ENCODE measurements around the gene EPHB1.

Gene EPHB1

DNA sequence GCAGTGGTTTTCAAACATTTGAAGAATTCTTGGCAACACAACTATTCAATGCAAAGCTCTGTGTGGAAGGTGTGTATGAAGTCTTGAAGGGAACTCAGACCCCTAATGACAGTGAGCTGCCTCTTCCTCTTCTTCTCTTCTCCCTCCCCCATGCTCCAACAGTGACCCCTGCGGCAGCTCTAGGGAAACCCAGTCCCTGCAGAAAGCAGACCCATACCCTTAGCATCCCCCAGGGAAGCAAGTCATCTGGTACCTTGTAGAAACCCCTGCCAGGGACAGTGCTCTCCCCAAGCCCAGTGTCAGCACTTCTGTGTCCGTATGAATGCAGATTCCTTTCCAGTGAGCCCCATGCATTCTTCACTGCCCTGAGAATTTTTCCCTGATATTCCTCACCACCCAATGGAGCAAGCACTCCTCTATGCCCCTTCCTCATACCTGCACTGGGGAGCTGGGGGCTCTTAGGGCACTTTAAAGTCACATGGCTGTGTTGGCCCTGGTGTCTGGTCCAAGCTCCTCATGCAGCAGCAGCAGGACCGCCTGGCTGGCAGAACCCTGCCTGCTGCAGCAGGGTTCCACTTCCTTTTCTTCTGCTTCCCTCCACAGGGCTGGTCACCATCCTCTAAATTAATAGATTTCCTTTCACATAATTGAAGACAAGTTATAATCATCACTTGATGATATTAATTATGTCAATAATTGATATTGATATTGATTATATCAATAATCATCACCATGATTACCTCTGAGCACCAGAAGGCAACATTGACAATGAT lies 442.5 kb downstream of the EPHB1 start:
- TF ChIP-seq, protein P1, sequence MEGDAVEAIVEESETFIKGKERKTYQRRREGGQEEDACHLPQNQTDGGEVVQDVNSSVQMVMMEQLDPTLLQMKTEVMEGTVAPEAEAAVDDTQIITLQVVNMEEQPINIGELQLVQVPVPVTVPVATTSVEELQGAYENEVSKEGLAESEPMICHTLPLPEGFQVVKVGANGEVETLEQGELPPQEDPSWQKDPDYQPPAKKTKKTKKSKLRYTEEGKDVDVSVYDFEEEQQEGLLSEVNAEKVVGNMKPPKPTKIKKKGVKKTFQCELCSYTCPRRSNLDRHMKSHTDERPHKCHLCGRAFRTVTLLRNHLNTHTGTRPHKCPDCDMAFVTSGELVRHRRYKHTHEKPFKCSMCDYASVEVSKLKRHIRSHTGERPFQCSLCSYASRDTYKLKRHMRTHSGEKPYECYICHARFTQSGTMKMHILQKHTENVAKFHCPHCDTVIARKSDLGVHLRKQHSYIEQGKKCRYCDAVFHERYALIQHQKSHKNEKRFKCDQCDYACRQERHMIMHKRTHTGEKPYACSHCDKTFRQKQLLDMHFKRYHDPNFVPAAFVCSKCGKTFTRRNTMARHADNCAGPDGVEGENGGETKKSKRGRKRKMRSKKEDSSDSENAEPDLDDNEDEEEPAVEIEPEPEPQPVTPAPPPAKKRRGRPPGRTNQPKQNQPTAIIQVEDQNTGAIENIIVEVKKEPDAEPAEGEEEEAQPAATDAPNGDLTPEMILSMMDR (IDR thresholded peaks at IDR 0.05; ENCODE audit: extremely low read depth, missing control alignments) = no peak
- DNase-seq (ENCODE audit: low spot score) = no peak

DNA sequence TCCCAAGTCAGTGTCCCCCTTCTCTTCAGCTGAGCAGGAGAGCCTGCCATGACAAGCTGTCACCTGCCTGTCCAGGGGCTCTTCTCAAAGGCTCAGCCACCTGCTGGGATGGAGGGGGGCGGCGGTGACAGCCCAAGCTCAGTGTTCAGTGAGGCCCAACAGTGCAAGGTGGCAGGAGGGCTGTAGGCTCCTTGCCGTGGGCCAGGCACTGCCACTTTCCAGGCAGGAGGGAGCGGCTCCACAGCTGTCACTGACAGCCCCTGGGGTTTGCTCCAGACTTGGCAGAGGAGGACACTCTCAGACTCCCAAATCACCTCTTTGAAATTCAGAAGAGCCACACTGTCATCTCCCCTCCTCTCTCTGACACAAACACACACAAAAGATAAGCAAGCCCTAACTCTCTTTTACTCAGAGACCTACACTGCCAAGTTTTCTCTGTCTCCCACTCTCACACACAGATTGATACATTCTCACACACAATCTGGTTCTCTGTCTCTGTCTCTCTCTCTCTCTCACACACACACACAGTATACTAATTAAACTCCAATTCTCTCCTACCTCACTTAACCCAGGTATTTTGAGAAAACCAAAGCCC lies 443.3 kb downstream of the EPHB1 start:
- DNase-seq (ENCODE audit: low spot score) = no peak
- TF ChIP-seq, protein P1 (IDR thresholded peaks at IDR 0.05; ENCODE audit: extremely low read depth, missing control alignments) = no peak

DNA sequence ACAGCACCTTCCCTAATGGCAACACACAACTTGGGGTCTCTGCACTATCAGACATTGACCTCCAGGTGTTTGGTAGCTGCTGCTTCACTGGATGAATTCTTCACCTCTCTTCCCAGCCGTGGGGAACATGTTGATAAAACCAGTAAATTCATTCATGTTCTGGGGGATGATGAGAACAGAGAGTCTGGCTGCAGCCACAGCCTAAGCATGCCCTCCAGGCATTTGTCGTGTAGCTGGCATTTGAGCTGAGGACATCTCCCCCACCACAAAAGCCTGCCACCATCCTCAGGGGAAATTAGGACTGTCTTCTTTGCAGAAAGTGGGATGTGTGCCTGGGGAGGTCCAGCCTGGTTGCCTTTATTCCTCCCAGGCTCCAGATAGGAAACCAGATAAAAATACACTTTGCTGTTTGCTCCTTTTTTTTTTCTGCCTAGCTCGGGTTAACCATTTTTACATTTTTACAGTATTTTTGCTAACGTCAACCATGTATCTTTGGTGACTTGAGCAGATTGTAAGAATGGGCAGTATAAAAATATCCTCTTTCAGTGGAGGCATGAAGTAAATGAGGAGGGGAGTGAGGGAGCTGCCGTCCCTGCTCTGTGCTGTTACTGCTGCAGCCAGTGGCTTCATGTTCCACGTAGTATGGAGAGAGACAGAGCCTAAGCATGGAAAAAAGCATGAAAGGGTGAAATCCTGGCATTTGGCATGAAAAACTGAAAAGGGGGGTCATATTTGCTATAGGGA lies 444.0 kb downstream of the EPHB1 start:
- no peak for DNase-seq (ENCODE audit: low spot score)
- TF ChIP-seq, protein P1 (IDR thresholded peaks at IDR 0.05; ENCODE audit: extremely low read depth, missing control alignments) = no peak

DNA sequence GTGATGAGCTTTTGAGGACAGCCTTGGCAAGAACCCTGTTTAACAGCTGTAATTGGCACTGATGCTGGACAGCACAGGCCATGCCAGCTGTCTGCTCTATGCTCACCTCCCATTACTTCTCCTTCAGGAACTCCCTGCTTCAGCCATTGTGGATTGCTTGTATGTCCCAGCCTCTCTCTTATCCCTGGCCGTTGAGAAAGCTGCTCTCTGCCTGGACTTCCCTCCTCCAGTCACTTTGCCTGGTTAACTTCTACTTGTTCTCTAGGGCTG lies 444.5 kb downstream of the EPHB1 start:
- no peak for DNase-seq (ENCODE audit: low spot score)
- TF ChIP-seq, protein P1 (IDR thresholded peaks at IDR 0.05; ENCODE audit: extremely low read depth, missing control alignments) = no peak

DNA sequence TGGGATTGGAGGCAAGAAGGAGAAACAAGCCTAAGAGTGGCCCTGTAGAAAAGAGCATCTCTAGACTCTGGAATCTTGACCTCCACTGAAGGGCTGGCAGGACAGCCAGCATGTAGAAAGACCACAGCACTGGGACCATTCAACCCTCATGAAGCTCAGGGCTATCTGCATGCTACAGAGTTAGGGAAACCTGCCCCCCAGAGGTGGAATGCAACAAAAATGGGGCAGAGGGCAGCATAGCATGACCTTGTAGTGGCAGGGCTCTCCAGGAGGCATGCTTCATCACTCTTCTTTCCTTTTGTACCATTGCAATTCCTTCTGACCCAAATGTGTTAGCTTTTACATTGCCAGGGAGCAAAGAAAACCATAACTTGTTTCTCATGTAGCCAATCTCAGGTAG lies 445.4 kb downstream of the EPHB1 start:
- TF ChIP-seq, protein P1 (IDR thresholded peaks at IDR 0.05; ENCODE audit: extremely low read depth, missing control alignments) = no peak
- DNase-seq (ENCODE audit: low spot score) = no peak

DNA sequence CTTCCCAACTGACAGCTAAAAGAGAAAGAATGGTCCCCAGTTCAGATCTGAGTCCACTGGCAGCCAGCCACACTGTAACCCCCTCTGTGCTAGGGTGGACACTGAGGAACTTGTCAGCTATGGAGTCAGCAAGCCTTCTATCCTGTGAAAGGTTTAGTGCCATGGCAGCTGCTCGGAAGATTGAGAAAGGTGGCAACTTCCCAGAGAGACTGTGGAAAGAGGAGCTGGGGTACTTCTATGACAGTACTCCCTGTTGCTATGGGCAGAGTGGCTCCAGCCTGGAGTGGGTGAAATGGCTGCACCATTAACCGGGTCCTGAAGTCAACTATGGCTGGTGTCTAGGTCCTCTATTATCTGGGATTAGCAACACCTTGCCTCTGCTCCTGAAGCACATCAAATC lies 447.2 kb downstream of the EPHB1 start:
- TF ChIP-seq, protein P1 (IDR thresholded peaks at IDR 0.05; ENCODE audit: extremely low read depth, missing control alignments) = no peak
- no peak for DNase-seq (ENCODE audit: low spot score)

DNA sequence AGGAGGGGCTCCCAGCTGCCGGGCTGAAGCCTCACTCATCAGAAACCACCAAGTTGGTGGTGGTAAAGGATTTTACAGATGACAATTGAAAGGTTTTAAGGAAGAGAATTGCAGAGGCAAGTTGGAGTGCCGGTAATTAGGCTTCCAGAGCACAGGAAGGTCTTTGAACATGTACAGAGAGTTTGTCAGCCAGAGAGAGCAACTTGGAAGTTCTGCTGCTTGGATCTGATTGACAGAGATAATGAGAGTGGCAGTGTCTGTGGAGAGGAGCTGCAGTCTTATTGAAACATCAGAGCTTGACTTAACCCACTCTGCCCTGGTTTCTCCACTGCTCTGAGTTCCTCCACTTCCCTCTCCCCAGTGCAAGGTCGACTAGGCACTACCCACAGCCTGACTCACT lies 448.6 kb downstream of the EPHB1 start:
- DNase-seq (ENCODE audit: low spot score) = no peak
- TF ChIP-seq, protein P1 (IDR thresholded peaks at IDR 0.05; ENCODE audit: extremely low read depth, missing control alignments) = no peak

Data from GM20000 (cell line).